K562 (cell line): ENCODE results near the gene DSG2. TPM values are rescaled to one million over a fixed set of nuclear protein-coding genes. Genes with fewer than 3 reads are reported as not detected.

ENCODE experiments used
- ATAC-seq: fragments of 200-7000 bp; cut with Tn5 transposase; 3 replicates; pipeline ENCODE4 v1.9.1; 2020; ENCODE audit warnings: moderate library complexity
- BruUV-seq: library from RNA; stranded (reverse); fragments of 400-500 nt; replicated peaks from 2 replicates; lab custom pipeline; 2021; lab: Mats Ljungman, UMichigan
- CTCF ChIA-PET: fragments of 300-600 bp; formaldehyde crosslinking; extraction: SDS; loops from one replicate; lab custom pipeline; 2021; ENCODE audit warnings: low intra/inter-chr PET ratio; lab: Yijun Ruan, JAX
- POLR2A ChIA-PET: fragments of 300-600, 350-650 bp; sonication (Branson Sonifier 250); formaldehyde crosslinking; extraction: SDS; loops from one replicate; lab custom pipeline; 2021; ENCODE audit warnings: antibody characterized with exemption, inconsistent platforms; lab: Yijun Ruan, JAX
- DNase-seq, 4 experiments: peaks; one replicate each; pipeline versions ENCODE4 v3.0.0 to v3.0.0-alpha.2; 2011 to 2018; ENCODE audit warnings: low spot score in 3 of 4, mixed read lengths in 3 of 4; ENCODE audit errors: extremely low read depth in 1 of 4
- FAIRE-seq: peaks from 2 replicates; lab custom pipeline; 2011; peaks lifted over from hg19 to GRCh38; lab: Jason Lieb, UNC
- H2AFZ ChIP-seq: 2 replicates; pipeline ENCODE4 v1.6.0; 2011; ENCODE audit warnings: low read depth, low read length, control low read depth, inconsistent platforms
- H3K27ac ChIP-seq: fragments of 200-600 bp; 3 replicates; pipeline ENCODE4 v1.8.0; 2011; ENCODE audit warnings: low read depth, mild to moderate bottlenecking, control low read depth, inconsistent platforms, low read length, moderate library complexity, mixed read lengths; ENCODE audit errors: extremely low read depth
- H3K27me3 ChIP-seq, 2 experiments: fragments of 300-600 bp in 1 of 2; 2 replicates in 1 of 2; 3 replicates in 1 of 2; pipeline versions ENCODE4 v1.6.0 to v1.8.0; 2011; ENCODE audit warnings: inconsistent platforms in 2 of 2, low read length in 2 of 2, mild to moderate bottlenecking in 1 of 2, mixed read lengths in 1 of 2, moderate library complexity in 1 of 2; ENCODE audit not compliant: control insufficient read depth in 2 of 2, insufficient read depth in 2 of 2
- H3K36me3 ChIP-seq: fragments of 300-600 bp; 3 replicates; pipeline ENCODE4 v1.8.0; 2011; ENCODE audit warnings: mild to moderate bottlenecking, low read length, inconsistent platforms; ENCODE audit not compliant: control insufficient read depth, insufficient read depth
- H3K4me1 ChIP-seq, 2 experiments: fragments of 200-600 bp in 1 of 2; replicated peaks in 1 of 2; 2 replicates in 1 of 2; 3 replicates in 1 of 2; pipeline versions ENCODE4 v1.5.1 to v1.8.0; 2011; ENCODE audit warnings: inconsistent platforms in 2 of 2, low read length in 2 of 2, mild to moderate bottlenecking in 1 of 2, mixed read lengths in 1 of 2, moderate library complexity in 1 of 2; ENCODE audit not compliant: control insufficient read depth in 2 of 2, insufficient read depth in 2 of 2
- H3K4me2 ChIP-seq: 2 replicates; pipeline ENCODE4 v1.6.1; 2011; ENCODE audit warnings: low read length, control low read depth, inconsistent platforms, mixed read lengths; ENCODE audit not compliant: insufficient read depth
- H3K4me3 ChIP-seq: fragments of 200-600 bp; sonication (generic), shearing (Covaris generic); 2 replicates; pipeline ENCODE4 v1.5.1; 2016; ENCODE audit warnings: control low read depth, inconsistent platforms
- H3K79me2 ChIP-seq: fragments of 200-600 bp; 3 replicates; pipeline ENCODE4 v1.8.0; 2011; ENCODE audit warnings: low read length, inconsistent platforms; ENCODE audit not compliant: control insufficient read depth, insufficient read depth
- H3K9ac ChIP-seq, 2 experiments: 2 replicates each; pipeline versions ENCODE4 v1.6.0 to v1.6.1; 2011; ENCODE audit warnings: low read depth in 2 of 2, low read length in 2 of 2, control low read depth in 1 of 2, inconsistent platforms in 1 of 2, mild to moderate bottlenecking in 1 of 2, mixed read lengths in 1 of 2; ENCODE audit not compliant: insufficient read depth in 1 of 2
- H3K9me1 ChIP-seq: one replicate; pipeline ENCODE4 v1.6.0; 2011; ENCODE audit warnings: inconsistent platforms, mild to moderate bottlenecking, low read length, moderate library complexity; ENCODE audit not compliant: control insufficient read depth, insufficient read depth
- H3K9me3 ChIP-seq: replicated peaks from 2 replicates; pipeline ENCODE4 v1.5.1; 2011; ENCODE audit warnings: low read depth, low read length, inconsistent platforms; ENCODE audit not compliant: control insufficient read depth, insufficient read depth
- H4K20me1 ChIP-seq: replicated peaks from 2 replicates; pipeline ENCODE4 v1.6.1; 2011; ENCODE audit warnings: low read length, inconsistent platforms, mixed read lengths; ENCODE audit not compliant: control insufficient read depth, insufficient read depth
- BMI1 ChIP-seq: fragments of 150-350 bp; IDR thresholded peaks from 2 replicates; pipeline ENCODE4 v1.6.1; 2014; ENCODE audit warnings: low read length
- CTCF ChIP-seq, 3 experiments: IDR thresholded peaks in 2 of 3; conservative IDR thresholded peaks in 1 of 3; 2 replicates each; pipeline ENCODE4 v1.5.1; 2011 to 2012; ENCODE audit warnings: low read length in 3 of 3, mild to moderate bottlenecking in 3 of 3, control low read depth in 2 of 3, improper control_type of control experiment in 1 of 3, inconsistent platforms in 1 of 3, low read depth in 1 of 3, mixed read lengths in 1 of 3, moderate library complexity in 1 of 3; ENCODE audit not compliant: insufficient read depth in 2 of 3
- FIP1L1 ChIP-seq: fragments of 200-400 bp; formaldehyde crosslinking; IDR thresholded peaks from 2 replicates; pipeline ENCODE4 v1.6.1; 2018; ENCODE audit warnings: mild to moderate bottlenecking, low read depth, low read length; ENCODE audit not compliant: poor library complexity, severe bottlenecking
- MYNN ChIP-seq, 2 experiments: sonication (generic); formaldehyde crosslinking in 1 of 2; IDR thresholded peaks; 2 replicates each; pipeline versions ENCODE4 v1.5.0 to v1.6.1; 2016 to 2020; ENCODE audit warnings: antibody characterized with exemption in 1 of 2, missing genetic modification reagents in 1 of 2
- NR2C1 ChIP-seq, 2 experiments: fragments of 450-650 bp; IDR thresholded peaks; 2 replicates each; pipeline ENCODE4 v1.6.1; 2017; ENCODE audit warnings: mild to moderate bottlenecking in 2 of 2, antibody characterized with exemption in 1 of 2, inconsistent platforms in 1 of 2, missing compliant biosample characterization in 1 of 2, missing genetic modification characterization in 1 of 2
- NR2C2 ChIP-seq, 2 experiments: fragments of 200-800 bp in 1 of 2; sonication (Bioruptor generic) in 1 of 2; sonication (generic) in 1 of 2; formaldehyde crosslinking in 1 of 2; IDR thresholded peaks; 2 replicates each; pipeline versions ENCODE4 v1.6.1 to v1.8.0; 2016 to 2022; ENCODE audit warnings: mild to moderate bottlenecking in 1 of 2, missing compliant biosample characterization in 1 of 2, missing genetic modification characterization in 1 of 2, missing genetic modification reagents in 1 of 2
- RAD21 ChIP-seq, 2 experiments: fragments of 250-450 bp in 1 of 2; fragments of 450-650 bp in 1 of 2; sonication (Bioruptor Pico) in 1 of 2; formaldehyde crosslinking in 1 of 2; IDR thresholded peaks in 1 of 2; conservative IDR thresholded peaks in 1 of 2; 2 replicates each; pipeline versions ENCODE4 v1.4.0 to v1.8.0; 2020 to 2022; ENCODE audit warnings: mild to moderate bottlenecking in 2 of 2, moderate library complexity in 1 of 2
- ZBTB26 ChIP-seq: fragments of 450-650 bp; formaldehyde crosslinking; IDR thresholded peaks from 2 replicates; pipeline ENCODE4 v1.4.0; 2022; ENCODE audit warnings: missing genetic modification characterization
- ZFP91 ChIP-seq: sonication (generic); formaldehyde crosslinking; IDR thresholded peaks from 2 replicates; pipeline ENCODE4 v1.8.0; 2022; ENCODE audit warnings: mild to moderate bottlenecking, missing genetic modification reagents
- WGBS: fragments of 100-300 bp; shearing (Covaris generic); methylation state at CpG from one replicate; pipeline ENCODE4 v1.1.6; 2016; ENCODE audit warnings: low coverage, mixed read lengths; ENCODE audit not compliant: insufficient coverage; ENCODE audit errors: missing lambda C conversion rate; 5-methylcytosine and 5-hydroxymethylcytosine counted together
- in situ Hi-C: fragments of 300-500 bp; cut with MboI; formaldehyde crosslinking; loops from 4 replicates; pipeline ENCODE4 v1.15.0; 2018; ENCODE audit warnings: inconsistent platforms, mixed read lengths
- intact Hi-C: fragments of 100-400 bp; cut with micrococcal nuclease; formaldehyde crosslinking; loops from 2 replicates; pipeline ENCODE4 v1.14.2; 2022
- polyA plus RNA-seq, 8 experiments: library from polyadenylated mRNA; depleted of rRNA in 4 of 8; stranded (reverse) in 5 of 8; unstranded in 3 of 8; fragments of >200 nt; fragmentation: Nextera tagmentation in 2 of 8; fragmentation: Illumina TruSeq in 1 of 8; extraction: Ambion mirVana in 2 of 8; extraction: Trizol in 1 of 8; gene quantifications; 2 replicates each; pipeline versions ENCODE4 v1.2.1 to v1.2.3, GENCODE V29; 2011 to 2014; ENCODE audit warnings: inconsistent platforms in 1 of 8, missing spikeins in 1 of 8
- total RNA-seq, 7 experiments: library from RNA; depleted of rRNA in 6 of 7; stranded (reverse); fragments of >200 nt in 6 of 7; fragmentation: Illumina TruSeq in 2 of 7; extraction: Trizol in 2 of 7; gene quantifications; 2 replicates each; pipeline versions ENCODE4 v1.2.1 to v1.2.3, GENCODE V29; 2011 to 2021; ENCODE audit warnings: low replicate concordance in 1 of 7

Gene DSG2
- total and polyA plus RNA-seq, 9 of the 15 experiments (the other 6 are each of a cell fraction or from before 2014, with no cell fraction given) = 16.9 to 68.6 (median 41.3) TPM

- no peaks in the 10 kb centered on the region for H3K9me1 ChIP-seq
- ATAC-seq = no peak; the same call in 2 of the 3 replicates
- POLR2A ChIA-PET = interaction anchor here (0.6 kb wide), 1 partner anchor 21 kb away, joined by 3 read pairs; no protein-coding TSS in a partner anchor
- H3K9ac ChIP-seq = no peak overlapping the region
- 1% methylated on average over 10 of the region's 10 CpGs for WGBS
- DNase-seq = no peak
- no TSS peak for BruUV-seq
- peaks cover 3 to 9% of the 10 kb centered on the region in 2 experiments; a peak in 4 of 5 replicates for H3K27me3 ChIP-seq
- intact Hi-C loops = no loop called here
- no peak overlapping the region for H3K4me2 ChIP-seq
- in situ Hi-C loops = no loop called here
- no peaks in the 10 kb centered on the region for H4K20me1 ChIP-seq
- no peak overlapping the region for H3K4me3 ChIP-seq
- CTCF ChIA-PET = no interaction called here
- H3K36me3 ChIP-seq = no peaks in the 10 kb centered on the region
- no peak for FAIRE-seq
- H2AFZ ChIP-seq = no peak overlapping the region
- no peak overlapping the region for H3K27ac ChIP-seq
- no peaks in the 10 kb centered on the region for H3K9me3 ChIP-seq
- H3K79me2 ChIP-seq = no peaks in the 10 kb centered on the region
- no peaks in the 10 kb centered on the region for H3K4me1 ChIP-seq
- TF ChIP-seq RAD21 (CRISPR knock-in tag; conservative IDR thresholded peaks at IDR 0.05 in 1 of 2, IDR thresholded peaks at IDR 0.05 in 1 of 2) (peak; percentile 38 to 70), BMI1 (no peak), ZFP91 (CRISPR knock-in tag) (no peak), MYNN (IDR thresholded peaks at IDR 0.05) (no peak), MYNN (CRISPR knock-in tag; IDR thresholded peaks at IDR 0.05) (no peak), CTCF (IDR thresholded peaks at IDR 0.05 in 2 of 3, conservative IDR thresholded peaks at IDR 0.05 in 1 of 3; ENCODE audit: insufficient read depth in 2 of 3, low read depth in 1 of 3, low read length in 3 of 3) (peak in 1 of 3 experiments; percentile 29; a peak in 1 of 6 replicates), ZBTB26 (CRISPR knock-in tag) (no peak), NR2C1 (IDR thresholded peaks at IDR 0.05) (no peak), NR2C1 (tag; IDR thresholded peaks at IDR 0.05) (no peak), NR2C2 (CRISPR knock-in tag; IDR thresholded peaks at IDR 0.05) (no peak), NR2C2 (tag; IDR thresholded peaks at IDR 0.05) (no peak), FIP1L1 (no peak)
These were observed 68.0 kb downstream of the DSG2 start for GRCh38 chr18:31565782-31566512.
